Liver (tissue), 5 donors: ENCODE measurements around the gene UBASH3B. TPM values are rescaled to one million over a fixed set of nuclear protein-coding genes. Genes with fewer than 3 reads are reported as not detected.

ENCODE experiments used
- polyA plus RNA-seq, 2 donors: library from polyadenylated mRNA; stranded (reverse) in 1 of 2; unstranded in 1 of 2; fragments of 200-250 nt in 1 of 2; fragments of >200 nt in 1 of 2; fragmentation: Nextera tagmentation in 1 of 2; extraction: Ambion mirVana in 1 of 2; gene quantifications; one replicate each; pipeline versions ENCODE4 v1.2.1 to v1.2.3, GENCODE V29; 2013 to 2015
- small RNA-seq: library from RNA; depleted of rRNA; stranded (forward); fragments of <200 nt; gene quantifications from one replicate; pipeline ENCODE3, GENCODE V24; 2014
- total RNA-seq, 2 donors: library from RNA; depleted of rRNA; stranded (reverse); fragments of >200 nt; gene quantifications; one replicate each; pipeline ENCODE4 v1.2.3, GENCODE V29; 2014
- donor health status: healthy.
- donor health status: healthy.
- donor health status: healthy.

Gene UBASH3B
- total and polyA plus RNA-seq, 4 donors = 0.48 to 5.5 (median 2.5) TPM

Small RNAs within 50 kb of the gene (small RNA-seq; reads per million reads assigned to genes)
- not detected for gene RF01210

Other genes with a start within 250 kb of the UBASH3B start
- under 1 TPM; 0.08 to 0.47 TPM for gene CRTAM, start 182.8 kb downstream of the UBASH3B start, total RNA-seq
- gene CRTAM, start 182.8 kb downstream of the UBASH3B start, polyA plus RNA-seq = under 1 TPM in 1 of 2 donors, not detected in 1; 0.20 TPM
- gene JHY, start 227.0 kb downstream of the UBASH3B start, total RNA-seq = under 1 TPM; 0.14 to 0.25 TPM
- gene JHY, start 227.0 kb downstream of the UBASH3B start, polyA plus RNA-seq = under 1 TPM; 0.13 to 0.14 TPM